K562 (cell line): ENCODE data around the gene B3GAT3. TPM values are rescaled to one million over a fixed set of nuclear protein-coding genes. Genes with fewer than 3 reads are reported as not detected.

Source experiments
- BRF1 ChIP-seq: IDR thresholded peaks from 3 replicates; pipeline ENCODE4 v1.6.1; 2011; ENCODE audit warnings: borderline replicate concordance, mild to moderate bottlenecking; ENCODE audit not compliant: insufficient read length; ENCODE audit errors: extremely low read depth
- CTCF ChIP-seq, 3 experiments: IDR thresholded peaks in 2 of 3; conservative IDR thresholded peaks in 1 of 3; 2 replicates each; pipeline ENCODE4 v1.5.1; 2011 to 2012; ENCODE audit warnings: low read length in 3 of 3, mild to moderate bottlenecking in 3 of 3, control low read depth in 2 of 3, improper control_type of control experiment in 1 of 3, inconsistent platforms in 1 of 3, low read depth in 1 of 3, mixed read lengths in 1 of 3, moderate library complexity in 1 of 3; ENCODE audit not compliant: insufficient read depth in 2 of 3
- E2F5 ChIP-seq: sonication (generic); formaldehyde crosslinking; IDR thresholded peaks from 2 replicates; pipeline ENCODE4 v1.8.0; 2022; ENCODE audit warnings: mild to moderate bottlenecking, missing genetic modification reagents
- IRF1 ChIP-seq: sonication (generic); formaldehyde crosslinking; IDR thresholded peaks from 2 replicates; pipeline ENCODE4 v1.8.0; 2022; ENCODE audit warnings: missing genetic modification reagents, mild to moderate bottlenecking, borderline replicate concordance
- KDM4B ChIP-seq, 2 experiments: fragments of 450-650 bp in 1 of 2; sonication (generic) in 1 of 2; IDR thresholded peaks; 2 replicates each; pipeline ENCODE4 v1.6.1; 2016 to 2017; ENCODE audit warnings: borderline replicate concordance in 2 of 2, antibody characterized with exemption in 1 of 2, low read depth in 1 of 2, mild to moderate bottlenecking in 1 of 2
- PHF8 ChIP-seq: fragments of 200-600 bp; sonication (generic); IDR thresholded peaks from 2 replicates; pipeline ENCODE4 v1.6.1; 2012; ENCODE audit warnings: mixed run types, mild to moderate bottlenecking, inconsistent platforms, low read length, moderate library complexity, borderline replicate concordance
- PRPF4 ChIP-seq: fragments of 200-400 bp; formaldehyde crosslinking; IDR thresholded peaks from one replicate; pipeline ENCODE4 v1.6.1; 2017; ENCODE audit warnings: low read length, low read depth, mild to moderate bottlenecking; ENCODE audit not compliant: insufficient read depth, poor library complexity, severe bottlenecking
- SIRT6 ChIP-seq: IDR thresholded peaks from one replicate; pipeline ENCODE4 v1.6.1; 2012; ENCODE audit warnings: low read depth, mild to moderate bottlenecking, control low read depth, inconsistent platforms, low read length, moderate library complexity
- SOX6 ChIP-seq: fragments of 450-650 bp; IDR thresholded peaks from 2 replicates; pipeline ENCODE4 v1.6.1; 2014; ENCODE audit warnings: mild to moderate bottlenecking
- TAF15 ChIP-seq: fragments of 200-400 bp; formaldehyde crosslinking; IDR thresholded peaks from 2 replicates; pipeline ENCODE4 v1.6.1; 2017; ENCODE audit warnings: mild to moderate bottlenecking, low read depth, low read length, moderate library complexity
- ZKSCAN1 ChIP-seq: fragments of 150-350 bp; IDR thresholded peaks from 2 replicates; pipeline ENCODE4 v1.6.1; 2016; ENCODE audit warnings: low read depth, low read length
- ZNF175 ChIP-seq: fragments of 200-800 bp; sonication (Bioruptor generic); IDR thresholded peaks from 2 replicates; pipeline ENCODE4 v1.6.1; 2016; ENCODE audit warnings: low read depth, mild to moderate bottlenecking, missing genetic modification characterization, missing compliant biosample characterization
- ZNF224 ChIP-seq: sonication (generic); formaldehyde crosslinking; IDR thresholded peaks from 2 replicates; pipeline ENCODE4 v1.8.0; 2022; ENCODE audit warnings: mild to moderate bottlenecking, missing genetic modification reagents
- ZNF274 ChIP-seq: IDR thresholded peaks from 2 replicates; pipeline ENCODE4 v1.6.1; 2011; ENCODE audit warnings: low read depth, mild to moderate bottlenecking, low read length, moderate library complexity, borderline replicate concordance
- ZNF277 ChIP-seq: fragments of 250-450 bp; sonication (Bioruptor Pico); IDR thresholded peaks from 2 replicates; pipeline ENCODE4 v1.8.0; 2022; ENCODE audit warnings: inconsistent platforms, mild to moderate bottlenecking, moderate library complexity, borderline replicate concordance
- ZNF518B ChIP-seq: fragments of 250-450 bp; sonication (Bioruptor Pico); IDR thresholded peaks from 2 replicates; pipeline ENCODE4 v1.5.0; 2021; ENCODE audit warnings: mild to moderate bottlenecking, moderate library complexity
- polyA plus RNA-seq, 8 experiments: library from polyadenylated mRNA; depleted of rRNA in 4 of 8; stranded (reverse) in 5 of 8; unstranded in 3 of 8; fragments of >200 nt; fragmentation: Nextera tagmentation in 2 of 8; fragmentation: Illumina TruSeq in 1 of 8; extraction: Ambion mirVana in 2 of 8; extraction: Trizol in 1 of 8; gene quantifications; 2 replicates each; pipeline versions ENCODE4 v1.2.1 to v1.2.3, GENCODE V29; 2011 to 2014; ENCODE audit warnings: inconsistent platforms in 1 of 8, missing spikeins in 1 of 8
- total RNA-seq, 7 experiments: library from RNA; depleted of rRNA in 6 of 7; stranded (reverse); fragments of >200 nt in 6 of 7; fragmentation: Illumina TruSeq in 2 of 7; extraction: Trizol in 2 of 7; gene quantifications; 2 replicates each; pipeline versions ENCODE4 v1.2.1 to v1.2.3, GENCODE V29; 2011 to 2021; ENCODE audit warnings: low replicate concordance in 1 of 7

The B3GAT3 gene
- total and polyA plus RNA-seq, 9 of the 15 experiments (the other 6 are each of a cell fraction or from before 2014, with no cell fraction given) = 0.30 to 64.0 (median 21.4) TPM

- TF ChIP-seq ZNF518B (CRISPR knock-in tag) = no peak
- no peak for TF ChIP-seq ZNF175
- no peak for TF ChIP-seq PRPF4
- no peak for TF ChIP-seq E2F5 (CRISPR knock-in tag)
- no peak for TF ChIP-seq ZKSCAN1
- TF ChIP-seq ZNF274 = no peak
- TF ChIP-seq KDM4B (IDR thresholded peaks at IDR 0.05; ENCODE audit: borderline replicate concordance in 2 of 2, low read depth in 1 of 2) = no peak
- TF ChIP-seq TAF15 = no peak
- TF ChIP-seq BRF1 = no peak
- no peak; a peak in 1 of 6 replicates for TF ChIP-seq CTCF (IDR thresholded peaks at IDR 0.05 in 2 of 3, conservative IDR thresholded peaks at IDR 0.05 in 1 of 3; ENCODE audit: insufficient read depth in 2 of 3, low read depth in 1 of 3, low read length in 3 of 3)
- TF ChIP-seq ZNF224 (CRISPR knock-in tag) = no peak
- TF ChIP-seq ZNF277 = no peak
- no peak; the same call in 1 of the 2 replicates for TF ChIP-seq SOX6
- TF ChIP-seq SIRT6 = no peak
- peak; percentile 64; the same call in 1 of the 2 replicates for TF ChIP-seq PHF8
- no peak for TF ChIP-seq IRF1
These were observed 20.2 kb downstream of the B3GAT3 start, which contains the start of gene MTA2 (continued) for GRCh38 chr11:62601372-62602140.
